ENCODE measurements around the gene CD1E. TPM values are rescaled to one million over a fixed set of nuclear protein-coding genes. Genes with fewer than 3 reads are reported as not detected.

The CD1E gene
- total RNA-seq, 1 experiment from 2014 or later, result not detected

DNA sequence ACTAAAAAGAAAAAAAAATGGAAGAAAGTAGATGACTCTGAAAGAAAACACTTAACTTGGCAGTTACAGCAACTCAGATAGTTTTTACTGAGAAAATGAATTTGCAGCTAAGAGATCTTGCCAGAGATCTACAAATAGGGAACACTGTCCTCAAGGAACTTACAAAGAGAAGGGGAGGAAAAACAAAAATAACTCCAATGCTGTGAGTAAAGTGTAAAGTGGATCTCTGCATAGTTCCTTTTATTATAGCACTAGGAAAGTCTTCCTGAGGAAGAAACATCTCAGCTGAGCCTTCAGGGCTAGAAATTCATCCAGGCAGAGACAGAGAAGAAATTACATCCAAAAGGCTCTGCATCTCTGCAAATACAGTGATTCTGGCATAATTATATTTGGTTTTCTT is 26.2 kb upstream of the CD1E start (continued):
- TF ChIP-seq, protein P1, sequence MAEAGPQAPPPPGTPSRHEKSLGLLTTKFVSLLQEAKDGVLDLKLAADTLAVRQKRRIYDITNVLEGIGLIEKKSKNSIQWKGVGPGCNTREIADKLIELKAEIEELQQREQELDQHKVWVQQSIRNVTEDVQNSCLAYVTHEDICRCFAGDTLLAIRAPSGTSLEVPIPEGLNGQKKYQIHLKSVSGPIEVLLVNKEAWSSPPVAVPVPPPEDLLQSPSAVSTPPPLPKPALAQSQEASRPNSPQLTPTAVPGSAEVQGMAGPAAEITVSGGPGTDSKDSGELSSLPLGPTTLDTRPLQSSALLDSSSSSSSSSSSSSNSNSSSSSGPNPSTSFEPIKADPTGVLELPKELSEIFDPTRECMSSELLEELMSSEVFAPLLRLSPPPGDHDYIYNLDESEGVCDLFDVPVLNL (CRISPR knock-in tag; IDR thresholded peaks at IDR 0.05; ENCODE audit: borderline replicate concordance, low read depth), result no peak
- TF ChIP-seq, protein P2, sequence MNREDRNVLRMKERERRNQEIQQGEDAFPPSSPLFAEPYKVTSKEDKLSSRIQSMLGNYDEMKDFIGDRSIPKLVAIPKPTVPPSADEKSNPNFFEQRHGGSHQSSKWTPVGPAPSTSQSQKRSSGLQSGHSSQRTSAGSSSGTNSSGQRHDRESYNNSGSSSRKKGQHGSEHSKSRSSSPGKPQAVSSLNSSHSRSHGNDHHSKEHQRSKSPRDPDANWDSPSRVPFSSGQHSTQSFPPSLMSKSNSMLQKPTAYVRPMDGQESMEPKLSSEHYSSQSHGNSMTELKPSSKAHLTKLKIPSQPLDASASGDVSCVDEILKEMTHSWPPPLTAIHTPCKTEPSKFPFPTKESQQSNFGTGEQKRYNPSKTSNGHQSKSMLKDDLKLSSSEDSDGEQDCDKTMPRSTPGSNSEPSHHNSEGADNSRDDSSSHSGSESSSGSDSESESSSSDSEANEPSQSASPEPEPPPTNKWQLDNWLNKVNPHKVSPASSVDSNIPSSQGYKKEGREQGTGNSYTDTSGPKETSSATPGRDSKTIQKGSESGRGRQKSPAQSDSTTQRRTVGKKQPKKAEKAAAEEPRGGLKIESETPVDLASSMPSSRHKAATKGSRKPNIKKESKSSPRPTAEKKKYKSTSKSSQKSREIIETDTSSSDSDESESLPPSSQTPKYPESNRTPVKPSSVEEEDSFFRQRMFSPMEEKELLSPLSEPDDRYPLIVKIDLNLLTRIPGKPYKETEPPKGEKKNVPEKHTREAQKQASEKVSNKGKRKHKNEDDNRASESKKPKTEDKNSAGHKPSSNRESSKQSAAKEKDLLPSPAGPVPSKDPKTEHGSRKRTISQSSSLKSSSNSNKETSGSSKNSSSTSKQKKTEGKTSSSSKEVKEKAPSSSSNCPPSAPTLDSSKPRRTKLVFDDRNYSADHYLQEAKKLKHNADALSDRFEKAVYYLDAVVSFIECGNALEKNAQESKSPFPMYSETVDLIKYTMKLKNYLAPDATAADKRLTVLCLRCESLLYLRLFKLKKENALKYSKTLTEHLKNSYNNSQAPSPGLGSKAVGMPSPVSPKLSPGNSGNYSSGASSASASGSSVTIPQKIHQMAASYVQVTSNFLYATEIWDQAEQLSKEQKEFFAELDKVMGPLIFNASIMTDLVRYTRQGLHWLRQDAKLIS (CRISPR knock-in tag; IDR thresholded peaks at IDR 0.05; ENCODE audit: borderline replicate concordance), result no peak
- TF ChIP-seq GTF2I (CRISPR knock-in tag; conservative IDR thresholded peaks at IDR 0.05), result no peak

DNA sequence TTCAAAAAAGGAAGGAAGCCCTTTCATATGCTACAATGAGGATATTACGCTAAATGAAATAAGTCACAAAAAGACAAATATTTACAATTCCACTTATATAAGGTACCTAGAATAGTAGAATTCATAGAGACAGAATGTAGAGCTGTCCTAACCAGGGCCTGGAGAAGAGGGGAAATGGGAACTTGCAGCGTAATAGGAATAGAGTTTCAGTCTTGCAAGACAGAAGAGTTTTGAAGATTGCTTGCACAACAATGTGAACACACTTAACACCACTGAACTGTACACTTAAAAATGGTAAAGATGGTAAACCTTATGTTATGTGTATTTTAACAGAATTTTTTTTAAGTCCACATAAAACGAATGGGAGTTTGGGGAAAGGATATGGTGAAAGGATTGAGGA is 25.3 kb upstream of the CD1E start:
- TF ChIP-seq HMGA2 (CRISPR knock-in tag; IDR thresholded peaks at IDR 0.05) (no peak), JUN (CRISPR knock-in tag; IDR thresholded peaks at IDR 0.05) (no peak), ZNF671 (CRISPR knock-in tag; IDR thresholded peaks at IDR 0.05) (no peak), SMAD4 (CRISPR knock-in tag; IDR thresholded peaks at IDR 0.05) (no peak)
- TF ChIP-seq, protein P3, sequence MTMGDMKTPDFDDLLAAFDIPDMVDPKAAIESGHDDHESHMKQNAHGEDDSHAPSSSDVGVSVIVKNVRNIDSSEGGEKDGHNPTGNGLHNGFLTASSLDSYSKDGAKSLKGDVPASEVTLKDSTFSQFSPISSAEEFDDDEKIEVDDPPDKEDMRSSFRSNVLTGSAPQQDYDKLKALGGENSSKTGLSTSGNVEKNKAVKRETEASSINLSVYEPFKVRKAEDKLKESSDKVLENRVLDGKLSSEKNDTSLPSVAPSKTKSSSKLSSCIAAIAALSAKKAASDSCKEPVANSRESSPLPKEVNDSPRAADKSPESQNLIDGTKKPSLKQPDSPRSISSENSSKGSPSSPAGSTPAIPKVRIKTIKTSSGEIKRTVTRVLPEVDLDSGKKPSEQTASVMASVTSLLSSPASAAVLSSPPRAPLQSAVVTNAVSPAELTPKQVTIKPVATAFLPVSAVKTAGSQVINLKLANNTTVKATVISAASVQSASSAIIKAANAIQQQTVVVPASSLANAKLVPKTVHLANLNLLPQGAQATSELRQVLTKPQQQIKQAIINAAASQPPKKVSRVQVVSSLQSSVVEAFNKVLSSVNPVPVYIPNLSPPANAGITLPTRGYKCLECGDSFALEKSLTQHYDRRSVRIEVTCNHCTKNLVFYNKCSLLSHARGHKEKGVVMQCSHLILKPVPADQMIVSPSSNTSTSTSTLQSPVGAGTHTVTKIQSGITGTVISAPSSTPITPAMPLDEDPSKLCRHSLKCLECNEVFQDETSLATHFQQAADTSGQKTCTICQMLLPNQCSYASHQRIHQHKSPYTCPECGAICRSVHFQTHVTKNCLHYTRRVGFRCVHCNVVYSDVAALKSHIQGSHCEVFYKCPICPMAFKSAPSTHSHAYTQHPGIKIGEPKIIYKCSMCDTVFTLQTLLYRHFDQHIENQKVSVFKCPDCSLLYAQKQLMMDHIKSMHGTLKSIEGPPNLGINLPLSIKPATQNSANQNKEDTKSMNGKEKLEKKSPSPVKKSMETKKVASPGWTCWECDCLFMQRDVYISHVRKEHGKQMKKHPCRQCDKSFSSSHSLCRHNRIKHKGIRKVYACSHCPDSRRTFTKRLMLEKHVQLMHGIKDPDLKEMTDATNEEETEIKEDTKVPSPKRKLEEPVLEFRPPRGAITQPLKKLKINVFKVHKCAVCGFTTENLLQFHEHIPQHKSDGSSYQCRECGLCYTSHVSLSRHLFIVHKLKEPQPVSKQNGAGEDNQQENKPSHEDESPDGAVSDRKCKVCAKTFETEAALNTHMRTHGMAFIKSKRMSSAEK (CRISPR knock-in tag; IDR thresholded peaks at IDR 0.05; ENCODE audit: borderline replicate concordance), result no peak
- TF ChIP-seq, protein P4, sequence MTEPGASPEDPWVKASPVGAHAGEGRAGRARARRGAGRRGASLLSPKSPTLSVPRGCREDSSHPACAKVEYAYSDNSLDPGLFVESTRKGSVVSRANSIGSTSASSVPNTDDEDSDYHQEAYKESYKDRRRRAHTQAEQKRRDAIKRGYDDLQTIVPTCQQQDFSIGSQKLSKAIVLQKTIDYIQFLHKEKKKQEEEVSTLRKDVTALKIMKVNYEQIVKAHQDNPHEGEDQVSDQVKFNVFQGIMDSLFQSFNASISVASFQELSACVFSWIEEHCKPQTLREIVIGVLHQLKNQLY (CRISPR knock-in tag; IDR thresholded peaks at IDR 0.05), result no peak
- TF ChIP-seq, protein P5, sequence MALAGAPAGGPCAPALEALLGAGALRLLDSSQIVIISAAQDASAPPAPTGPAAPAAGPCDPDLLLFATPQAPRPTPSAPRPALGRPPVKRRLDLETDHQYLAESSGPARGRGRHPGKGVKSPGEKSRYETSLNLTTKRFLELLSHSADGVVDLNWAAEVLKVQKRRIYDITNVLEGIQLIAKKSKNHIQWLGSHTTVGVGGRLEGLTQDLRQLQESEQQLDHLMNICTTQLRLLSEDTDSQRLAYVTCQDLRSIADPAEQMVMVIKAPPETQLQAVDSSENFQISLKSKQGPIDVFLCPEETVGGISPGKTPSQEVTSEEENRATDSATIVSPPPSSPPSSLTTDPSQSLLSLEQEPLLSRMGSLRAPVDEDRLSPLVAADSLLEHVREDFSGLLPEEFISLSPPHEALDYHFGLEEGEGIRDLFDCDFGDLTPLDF (CRISPR knock-in tag; IDR thresholded peaks at IDR 0.05), result no peak
- TF ChIP-seq, protein P6, sequence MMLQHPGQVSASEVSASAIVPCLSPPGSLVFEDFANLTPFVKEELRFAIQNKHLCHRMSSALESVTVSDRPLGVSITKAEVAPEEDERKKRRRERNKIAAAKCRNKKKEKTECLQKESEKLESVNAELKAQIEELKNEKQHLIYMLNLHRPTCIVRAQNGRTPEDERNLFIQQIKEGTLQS (CRISPR knock-in tag; conservative IDR thresholded peaks at IDR 0.05), result no peak
- TF ChIP-seq, protein P7, sequence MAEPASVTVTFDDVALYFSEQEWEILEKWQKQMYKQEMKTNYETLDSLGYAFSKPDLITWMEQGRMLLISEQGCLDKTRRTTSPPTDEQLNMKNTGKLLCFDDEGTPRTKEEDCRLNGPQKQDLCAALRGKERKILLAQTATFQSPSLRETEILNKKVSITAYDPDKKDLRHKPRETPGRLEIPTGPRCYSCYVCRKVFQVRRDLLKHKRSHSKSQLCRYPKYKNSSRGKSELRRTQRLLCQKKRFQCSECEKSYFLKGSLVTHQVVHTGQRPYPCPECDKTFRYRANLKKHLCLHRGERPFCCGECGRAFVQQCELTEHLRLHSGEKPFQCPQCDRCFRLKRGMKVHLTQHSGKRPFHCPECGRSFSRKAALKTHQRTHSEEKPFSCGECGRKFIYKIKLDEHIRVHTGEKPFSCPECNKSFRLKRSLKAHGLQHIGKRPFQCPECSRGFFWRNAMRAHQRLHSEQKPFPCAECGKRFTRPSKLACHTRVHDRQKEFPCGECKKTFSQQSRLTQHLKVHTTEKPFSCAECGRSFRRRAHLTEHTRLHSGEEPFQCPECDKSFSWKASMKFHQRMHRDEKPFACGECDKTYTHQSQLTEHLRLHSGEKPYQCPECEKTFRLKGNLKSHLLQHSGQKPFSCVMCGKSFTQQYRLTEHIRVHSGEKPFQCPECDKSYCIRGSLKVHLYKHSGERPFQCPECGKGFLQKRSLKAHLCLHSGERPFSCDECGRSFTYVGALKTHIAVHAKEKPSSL (CRISPR knock-in tag; conservative IDR thresholded peaks at IDR 0.05), result no peak
- Mint-ChIP-seq H3K4me1 (no peaks in the 10 kb centered on the region), H3K4me3 (no peak overlapping the region), H3K36me3 (no peaks in the 10 kb centered on the region), H3K27me3 (ENCODE audit: low read depth) (no peaks in the 10 kb centered on the region), H3K9me3 (no peaks in the 10 kb centered on the region), H3K27ac (no peak overlapping the region)
- DNase-seq (ENCODE audit: low spot score) (no peak), ATAC-seq (no peak)
- ChIA-PET POLR2A (no interaction called here), CTCF (interaction anchor here (2.0 kb wide), 1 partner anchor 124 kb away, joined by 48 read pairs; no protein-coding TSS in a partner anchor)
